IMR-90 (cell line): ENCODE measurements around the gene CNPY3. TPM values are rescaled to one million over a fixed set of nuclear protein-coding genes. Genes with fewer than 3 reads are reported as not detected.

Experiments
- ATAC-seq: fragments of 200-7000 bp; cut with Tn5 transposase; 2 replicates; pipeline ENCODE4 v1.9.1; 2020; ENCODE audit warnings: low read depth, mild to moderate bottlenecking, moderate library complexity
- BruUV-seq: library from RNA; stranded (reverse); fragments of 400-500 nt; replicated peaks from 2 replicates; lab custom pipeline; 2021; lab: Mats Ljungman, UMichigan
- CTCF ChIA-PET: fragments of 300-600 bp; formaldehyde crosslinking; extraction: SDS; loops from one replicate; lab custom pipeline; 2021; ENCODE audit warnings: antibody characterized with exemption; lab: Yijun Ruan, JAX
- POLR2A ChIA-PET: fragments of 300-600 bp; sonication (Branson Sonifier 250); formaldehyde crosslinking; loops from one replicate; lab custom pipeline; 2022; ENCODE audit warnings: antibody characterized with exemption; ENCODE audit not compliant: unreplicated experiment; lab: Charles Lee
- DNase-seq: peaks from one replicate; pipeline ENCODE4 v3.0.0; 2013
- H2AFZ ChIP-seq: replicated peaks from 2 replicates; pipeline ENCODE3; 2013; ENCODE audit warnings: low read length, mild to moderate bottlenecking; ENCODE audit not compliant: poor library complexity
- H2AK5ac ChIP-seq: 2 replicates; pipeline ENCODE4 v1.6.1; 2013; ENCODE audit warnings: low read depth, low read length, inconsistent platforms
- H2AK9ac ChIP-seq: replicated peaks from 2 replicates; pipeline ENCODE3; 2013; ENCODE audit warnings: mild to moderate bottlenecking, low read depth, low read length, moderate library complexity; ENCODE audit not compliant: poor library complexity
- H2BK120ac ChIP-seq: 2 replicates; pipeline ENCODE4 v1.6.1; 2013; ENCODE audit warnings: low read depth, low read length, inconsistent platforms
- H2BK15ac ChIP-seq: 3 replicates; pipeline ENCODE4 v1.6.1; 2013; ENCODE audit warnings: low read depth, low read length, inconsistent platforms
- H2BK20ac ChIP-seq: 2 replicates; pipeline ENCODE4 v1.6.1; 2013; ENCODE audit warnings: low read depth, mild to moderate bottlenecking, inconsistent platforms, low read length, moderate library complexity
- H2BK5ac ChIP-seq: 2 replicates; pipeline ENCODE4 v1.6.1; 2013; ENCODE audit warnings: mild to moderate bottlenecking, low read depth, low read length, inconsistent platforms; ENCODE audit not compliant: poor library complexity, severe bottlenecking
- H3K14ac ChIP-seq: replicated peaks from 2 replicates; pipeline ENCODE4 v1.6.1; 2013; ENCODE audit warnings: low read depth, low read length, inconsistent platforms
- H3K18ac ChIP-seq: 2 replicates; pipeline ENCODE4 v1.6.1; 2013; ENCODE audit warnings: low read depth, low read length, control low read depth
- H3K23ac ChIP-seq: 2 replicates; pipeline ENCODE4 v1.6.1; 2013; ENCODE audit warnings: low read depth, low read length, inconsistent platforms
- H3K27ac ChIP-seq: 2 replicates; pipeline ENCODE4 v1.5.1; 2013; ENCODE audit warnings: mild to moderate bottlenecking, control low read depth, low read length; ENCODE audit not compliant: insufficient read depth
- H3K27me3 ChIP-seq: 2 replicates; pipeline ENCODE4 v1.6.1; 2013; ENCODE audit warnings: low read length; ENCODE audit not compliant: control insufficient read depth, insufficient read depth
- H3K36me3 ChIP-seq: 2 replicates; pipeline ENCODE4 v1.6.1; 2013; ENCODE audit warnings: low read length, mixed read lengths; ENCODE audit not compliant: control insufficient read depth, insufficient read depth
- H3K4ac ChIP-seq: 2 replicates; pipeline ENCODE4 v1.6.1; 2013; ENCODE audit warnings: low read depth, low read length, inconsistent platforms
- H3K4me1 ChIP-seq: 2 replicates; pipeline ENCODE4 v1.6.1; 2013; ENCODE audit warnings: low read length, mixed read lengths; ENCODE audit not compliant: control insufficient read depth, insufficient read depth
- H3K4me2 ChIP-seq: 2 replicates; pipeline ENCODE4 v1.6.1; 2013; ENCODE audit warnings: low read depth, mild to moderate bottlenecking, control low read depth, low read length, moderate library complexity
- H3K4me3 ChIP-seq: 2 replicates; pipeline ENCODE4 v1.5.1; 2013; ENCODE audit warnings: low read depth, mild to moderate bottlenecking, control low read depth, low read length, moderate library complexity; ENCODE audit not compliant: insufficient read depth
- H3K56ac ChIP-seq: 2 replicates; pipeline ENCODE4 v1.6.1; 2013; ENCODE audit warnings: low read length, inconsistent platforms; ENCODE audit not compliant: insufficient read depth; ENCODE audit errors: extremely low read depth
- H3K79me1 ChIP-seq, 2 experiments: 2 replicates each; pipeline ENCODE4 v1.6.1; 2013; ENCODE audit warnings: low read length in 2 of 2, inconsistent platforms in 1 of 2, low read depth in 1 of 2
- H3K9ac ChIP-seq: 2 replicates; pipeline ENCODE4 v1.6.1; 2013; ENCODE audit warnings: low read depth, low read length, control low read depth
- H3K9me1 ChIP-seq: 2 replicates; pipeline ENCODE4 v1.6.1; 2013; ENCODE audit warnings: low read length, inconsistent platforms; ENCODE audit not compliant: insufficient read depth
- H3K9me3 ChIP-seq: 2 replicates; pipeline ENCODE4 v1.6.1; 2013; ENCODE audit warnings: low read length; ENCODE audit not compliant: control insufficient read depth, insufficient read depth
- H4K20me1 ChIP-seq: 2 replicates; pipeline ENCODE4 v1.6.1; 2013; ENCODE audit warnings: low read length, inconsistent platforms; ENCODE audit not compliant: insufficient read depth
- H4K5ac ChIP-seq: 2 replicates; pipeline ENCODE4 v1.6.1; 2013; ENCODE audit warnings: mild to moderate bottlenecking, low read depth, low read length, control low read depth
- H4K8ac ChIP-seq, 2 experiments: 2 replicates each; pipeline ENCODE4 v1.6.1; 2013; ENCODE audit warnings: low read depth in 2 of 2, low read length in 2 of 2, control low read depth in 1 of 2, inconsistent platforms in 1 of 2
- H4K91ac ChIP-seq: 2 replicates; pipeline ENCODE4 v1.6.1; 2013; ENCODE audit warnings: low read depth, low read length, inconsistent platforms; ENCODE audit not compliant: insufficient read depth
- BHLHE40 ChIP-seq: fragments of 150-350 bp; IDR thresholded peaks from 2 replicates; pipeline ENCODE4 v1.6.1; 2016; ENCODE audit warnings: mild to moderate bottlenecking, low read depth, low read length
- CEBPB ChIP-seq: IDR thresholded peaks from 2 replicates; pipeline ENCODE4 v1.6.1; 2012; ENCODE audit warnings: low read depth, low read length, improper control_type of control experiment
- FOS ChIP-seq: fragments of 150-350 bp; IDR thresholded peaks from 2 replicates; pipeline ENCODE4 v1.6.1; 2016; ENCODE audit warnings: low read depth, low read length
- MAZ ChIP-seq: IDR thresholded peaks from 2 replicates; pipeline ENCODE4 v1.6.1; 2012; ENCODE audit warnings: low read depth, mild to moderate bottlenecking, low read length, improper control_type of control experiment, moderate library complexity, borderline replicate concordance
- NFE2L2 ChIP-seq: fragments of 150-350 bp; IDR thresholded peaks from 2 replicates; pipeline ENCODE4 v1.6.1; 2016; ENCODE audit warnings: low read depth, mild to moderate bottlenecking, low read length
- POLR2A ChIP-seq: IDR thresholded peaks from 2 replicates; pipeline ENCODE4 v1.6.1; 2012; ENCODE audit warnings: mild to moderate bottlenecking, low read depth, low read length
- RAD21 ChIP-seq: IDR thresholded peaks from 2 replicates; pipeline ENCODE4 v1.6.1; 2012; ENCODE audit warnings: low read length, improper control_type of control experiment
- RFX5 ChIP-seq: IDR thresholded peaks from 2 replicates; pipeline ENCODE4 v1.8.0; 2012; ENCODE audit warnings: low read depth, mild to moderate bottlenecking, low read length, moderate library complexity
- SMC3 ChIP-seq: fragments of 150-350 bp; IDR thresholded peaks from 2 replicates; pipeline ENCODE4 v1.6.1; 2016; ENCODE audit warnings: low read depth, mild to moderate bottlenecking, antibody characterized with exemption, low read length, moderate library complexity
- WGBS, 2 experiments: methylation state at CpG; one replicate each; pipeline versions ENCODE4 v1.1.5 to v1.1.7; 2013; ENCODE audit warnings: missing lambda C conversion rate in 2 of 2; ENCODE audit not compliant: insufficient read length in 1 of 2; ENCODE audit errors: extremely low coverage in 2 of 2; 5-methylcytosine and 5-hydroxymethylcytosine counted together
- dilution Hi-C: fragments of 300-500 bp; cut with HindIII; formaldehyde crosslinking; loops from one replicate; pipeline ENCODE4 v1.14.3; 2018; ENCODE audit warnings: low sequenced_read_pairs; ENCODE audit not compliant: unreplicated experiment
- in situ Hi-C: fragments of 300-500 bp; cut with MboI; formaldehyde crosslinking; loops from 3 replicates; pipeline ENCODE4 v1.14.3; 2019; ENCODE audit warnings: low sequenced_read_pairs, inconsistent platforms, mixed read lengths
- intact Hi-C: fragments of 100-400 bp; cut with micrococcal nuclease; formaldehyde crosslinking; loops from 2 replicates; pipeline ENCODE4 v1.10.0; 2022
- polyA plus RNA-seq, 3 experiments: library from polyadenylated mRNA; depleted of rRNA; stranded (reverse); fragments of >200 nt; gene quantifications; 2 replicates each; pipeline ENCODE4 v1.2.3, GENCODE V29; 2012; ENCODE audit warnings: low replicate concordance in 1 of 3
- total RNA-seq: library from RNA; depleted of rRNA; stranded (reverse); fragments of >200 nt; gene quantifications from 2 replicates; pipeline ENCODE4 v1.2.3, GENCODE V29; 2012
- TF ChIP-seq, protein P1 (sequence below): conservative IDR thresholded peaks from 2 replicates; pipeline ENCODE4 v1.5.1; 2012; ENCODE audit warnings: mild to moderate bottlenecking, low read depth, low read length, improper control_type of control experiment
- TF ChIP-seq, protein P2 (sequence below): fragments of 150-350 bp; IDR thresholded peaks from 2 replicates; pipeline ENCODE4 v1.6.1; 2016; ENCODE audit warnings: low read depth, mild to moderate bottlenecking, low read length, moderate library complexity, borderline replicate concordance
- TF ChIP-seq, protein P3 (sequence below): fragments of 150-350 bp; IDR thresholded peaks from 2 replicates; pipeline ENCODE4 v1.6.1; 2017; ENCODE audit warnings: mild to moderate bottlenecking, antibody characterized with exemption, low read length, low read depth

The CNPY3 gene
- total and polyA plus RNA-seq, 2 of the 4 experiments (the other 2 are of a cell fraction), result 13.3 to 39.2 TPM

DNA sequence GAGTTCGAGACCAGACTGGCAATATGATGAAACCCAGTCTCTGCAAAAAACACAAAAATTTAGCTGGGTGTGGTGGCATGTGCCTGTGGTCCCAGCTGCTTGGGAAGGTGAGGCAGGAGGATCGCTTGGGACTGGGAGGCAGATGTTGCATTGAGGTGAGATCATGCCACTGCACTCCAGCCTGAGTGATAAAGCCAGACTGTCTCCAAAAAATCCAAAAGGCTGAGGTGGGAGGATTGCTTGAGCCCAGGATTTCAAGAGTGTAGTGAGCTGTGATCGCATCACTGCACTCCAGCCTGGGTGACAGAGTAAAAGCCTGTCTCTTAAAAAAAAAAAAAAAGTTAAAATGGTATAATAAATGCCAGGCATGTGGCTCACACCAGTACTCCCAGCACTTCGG is 14.7 kb upstream of the CNPY3 start:
- Histone ChIP-seq H3K79me1 (no peaks in the 10 kb centered on the region), H2BK20ac (no peak overlapping the region), H3K23ac (no peak overlapping the region), H2BK5ac (no peak overlapping the region), H2AK5ac (no peak overlapping the region), H2BK15ac (no peak overlapping the region), H3K9ac (no peak overlapping the region), H4K5ac (no peak overlapping the region), H3K27me3 (peaks cover 1% of the 10 kb centered on the region), H4K91ac (no peak overlapping the region), H3K4me2 (no peak overlapping the region), H3K27ac (no peak overlapping the region), H4K20me1 (no peaks in the 10 kb centered on the region), H3K56ac (no peak overlapping the region), H3K9me3 (no peaks in the 10 kb centered on the region), H2AFZ (no peak overlapping the region), H3K4ac (no peak overlapping the region), H3K4me3 (no peak overlapping the region), H4K8ac (no peak overlapping the region), H3K4me1 (no peaks in the 10 kb centered on the region), H2BK120ac (no peak overlapping the region), H3K18ac (no peak overlapping the region), H3K14ac (no peak overlapping the region), H3K36me3 (no peaks in the 10 kb centered on the region), H3K9me1 (no peaks in the 10 kb centered on the region), H2AK9ac (no peak overlapping the region)
- WGBS, 2 experiments, result 80% methylated on average over 1 of the region's 4 CpGs; no CpG with 5 or more reads in 1 of the 2 experiments
- no TSS peak for BruUV-seq
- ChIA-PET POLR2A (no interaction called here), CTCF (interaction anchor here (0.6 kb wide), 1 partner anchor 60 kb away, joined by 5 read pairs; no protein-coding TSS in a partner anchor)
- TF ChIP-seq, protein P1, sequence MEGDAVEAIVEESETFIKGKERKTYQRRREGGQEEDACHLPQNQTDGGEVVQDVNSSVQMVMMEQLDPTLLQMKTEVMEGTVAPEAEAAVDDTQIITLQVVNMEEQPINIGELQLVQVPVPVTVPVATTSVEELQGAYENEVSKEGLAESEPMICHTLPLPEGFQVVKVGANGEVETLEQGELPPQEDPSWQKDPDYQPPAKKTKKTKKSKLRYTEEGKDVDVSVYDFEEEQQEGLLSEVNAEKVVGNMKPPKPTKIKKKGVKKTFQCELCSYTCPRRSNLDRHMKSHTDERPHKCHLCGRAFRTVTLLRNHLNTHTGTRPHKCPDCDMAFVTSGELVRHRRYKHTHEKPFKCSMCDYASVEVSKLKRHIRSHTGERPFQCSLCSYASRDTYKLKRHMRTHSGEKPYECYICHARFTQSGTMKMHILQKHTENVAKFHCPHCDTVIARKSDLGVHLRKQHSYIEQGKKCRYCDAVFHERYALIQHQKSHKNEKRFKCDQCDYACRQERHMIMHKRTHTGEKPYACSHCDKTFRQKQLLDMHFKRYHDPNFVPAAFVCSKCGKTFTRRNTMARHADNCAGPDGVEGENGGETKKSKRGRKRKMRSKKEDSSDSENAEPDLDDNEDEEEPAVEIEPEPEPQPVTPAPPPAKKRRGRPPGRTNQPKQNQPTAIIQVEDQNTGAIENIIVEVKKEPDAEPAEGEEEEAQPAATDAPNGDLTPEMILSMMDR, result no peak
- TF ChIP-seq, protein P2, sequence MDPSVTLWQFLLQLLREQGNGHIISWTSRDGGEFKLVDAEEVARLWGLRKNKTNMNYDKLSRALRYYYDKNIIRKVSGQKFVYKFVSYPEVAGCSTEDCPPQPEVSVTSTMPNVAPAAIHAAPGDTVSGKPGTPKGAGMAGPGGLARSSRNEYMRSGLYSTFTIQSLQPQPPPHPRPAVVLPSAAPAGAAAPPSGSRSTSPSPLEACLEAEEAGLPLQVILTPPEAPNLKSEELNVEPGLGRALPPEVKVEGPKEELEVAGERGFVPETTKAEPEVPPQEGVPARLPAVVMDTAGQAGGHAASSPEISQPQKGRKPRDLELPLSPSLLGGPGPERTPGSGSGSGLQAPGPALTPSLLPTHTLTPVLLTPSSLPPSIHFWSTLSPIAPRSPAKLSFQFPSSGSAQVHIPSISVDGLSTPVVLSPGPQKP, result no peak
- TF ChIP-seq BHLHE40, result no peak
- TF ChIP-seq POLR2A, result no peak
- no peak for TF ChIP-seq NFE2L2
- TF ChIP-seq, protein P3, sequence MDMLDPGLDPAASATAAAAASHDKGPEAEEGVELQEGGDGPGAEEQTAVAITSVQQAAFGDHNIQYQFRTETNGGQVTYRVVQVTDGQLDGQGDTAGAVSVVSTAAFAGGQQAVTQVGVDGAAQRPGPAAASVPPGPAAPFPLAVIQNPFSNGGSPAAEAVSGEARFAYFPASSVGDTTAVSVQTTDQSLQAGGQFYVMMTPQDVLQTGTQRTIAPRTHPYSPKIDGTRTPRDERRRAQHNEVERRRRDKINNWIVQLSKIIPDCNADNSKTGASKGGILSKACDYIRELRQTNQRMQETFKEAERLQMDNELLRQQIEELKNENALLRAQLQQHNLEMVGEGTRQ, result no peak
- no peak for TF ChIP-seq SMC3
- no peak for TF ChIP-seq RAD21
- no peak for TF ChIP-seq CEBPB
- no peak for TF ChIP-seq RFX5
- TF ChIP-seq MAZ, result no peak
- no peak for TF ChIP-seq FOS
- ATAC-seq (no peak; the same call in 1 of the 2 replicates), DNase-seq (no peak)
- dilution Hi-C loops (no loop called here), intact Hi-C loops (no loop called here), in situ Hi-C loops (no loop called here)
